ENCODE measurements around the gene SH3YL1. TPM values are rescaled to one million over a fixed set of nuclear protein-coding genes. Genes with fewer than 3 reads are reported as not detected.

SH3YL1 gene
- total and polyA plus RNA-seq, 2 of the 4 experiments (the other 2 are of a cell fraction) = 18.1 to 21.2 TPM

GRCh38 chr2:283996-284794, 20.4 kb upstream of the SH3YL1 start:
- no peak overlapping the region for H3K14ac ChIP-seq (replicated peaks; ENCODE audit: low read depth, low read length)
- intact Hi-C loops (cut with micrococcal nuclease) (loop anchor here (2.0 kb wide), 1 partner anchor 23 kb away; no protein-coding TSS in a partner anchor), in situ Hi-C loops (cut with MboI; ENCODE audit: low sequenced_read_pairs) (no loop called here), dilution Hi-C loops (cut with HindIII; ENCODE audit: low sequenced_read_pairs, unreplicated experiment) (no loop called here)
- no peak overlapping the region for H2BK20ac ChIP-seq (ENCODE audit: low read depth, low read length)
- no peaks in the 10 kb centered on the region for H3K9me3 ChIP-seq (ENCODE audit: control insufficient read depth, insufficient read depth, low read length)
- H2BK120ac ChIP-seq (ENCODE audit: low read depth, low read length) = no peak overlapping the region
- H3K56ac ChIP-seq (ENCODE audit: extremely low read depth, insufficient read depth, low read length) = no peak overlapping the region
- no peak overlapping the region for H3K9ac ChIP-seq (ENCODE audit: low read depth, low read length)
- H4K5ac ChIP-seq (ENCODE audit: low read depth, low read length) = no peak overlapping the region
- no TSS peak for BruUV-seq (replicated peaks)
- no CpG with 5 or more reads among the region's 4 CpGs for WGBS, 2 experiments (ENCODE audit: extremely low coverage in 2 of 2, insufficient read length in 1 of 2)
- H3K18ac ChIP-seq (ENCODE audit: low read depth, low read length) = no peak overlapping the region
- no peak overlapping the region for H3K27ac ChIP-seq (ENCODE audit: insufficient read depth, low read length)
- no peak overlapping the region for H3K4me2 ChIP-seq (ENCODE audit: low read depth, low read length)
- peaks cover 17% of the 10 kb centered on the region for H3K27me3 ChIP-seq (ENCODE audit: control insufficient read depth, insufficient read depth, low read length)
- H3K9me1 ChIP-seq (ENCODE audit: insufficient read depth, low read length) = peaks cover 9% of the 10 kb centered on the region; the same call in 1 of the 2 replicates
- H2AK5ac ChIP-seq (ENCODE audit: low read depth, low read length) = no peak overlapping the region
- H2BK5ac ChIP-seq (ENCODE audit: low read depth, low read length, poor library complexity, severe bottlenecking) = no peak overlapping the region
- H3K4ac ChIP-seq (ENCODE audit: low read depth, low read length) = no peak overlapping the region
- no peak overlapping the region for H2AK9ac ChIP-seq (replicated peaks; ENCODE audit: low read depth, low read length, poor library complexity)
- H4K91ac ChIP-seq (ENCODE audit: insufficient read depth, low read depth, low read length) = no peak overlapping the region
- CTCF ChIA-PET = no interaction called here
- H2AFZ ChIP-seq (replicated peaks; ENCODE audit: low read length, poor library complexity) = no peak overlapping the region
- POLR2A ChIA-PET (ENCODE audit: unreplicated experiment) = no interaction called here
- peaks cover 12% of the 10 kb centered on the region for H3K36me3 ChIP-seq (ENCODE audit: control insufficient read depth, insufficient read depth, low read length)
- no peak overlapping the region for H4K8ac ChIP-seq (ENCODE audit: low read depth in 2 of 2, low read length in 2 of 2)
- ATAC-seq (ENCODE audit: low read depth) = no peak
- no peak overlapping the region for H3K4me3 ChIP-seq (ENCODE audit: insufficient read depth, low read depth, low read length)
- TF ChIP-seq CTCF (conservative IDR thresholded peaks at IDR 0.05; ENCODE audit: low read depth, low read length) (no peak), RCOR1 (IDR thresholded peaks at IDR 0.05; ENCODE audit: insufficient replicate concordance, low read length) (no peak), MAZ (IDR thresholded peaks at IDR 0.05; ENCODE audit: borderline replicate concordance, low read depth, low read length) (no peak), ELK1 (IDR thresholded peaks at IDR 0.05; ENCODE audit: borderline replicate concordance, low read depth, low read length) (no peak), MAFK (IDR thresholded peaks at IDR 0.05; ENCODE audit: low read depth, low read length) (no peak), USF2 (IDR thresholded peaks at IDR 0.05; ENCODE audit: low read depth, low read length) (no peak), FOS (IDR thresholded peaks at IDR 0.05; ENCODE audit: low read depth, low read length) (no peak), SMC3 (IDR thresholded peaks at IDR 0.05; ENCODE audit: low read depth, low read length) (no peak), CEBPB (IDR thresholded peaks at IDR 0.05; ENCODE audit: low read depth, low read length) (no peak)
- peaks cover 9% of the 10 kb centered on the region for H3K4me1 ChIP-seq (ENCODE audit: control insufficient read depth, insufficient read depth, low read length)
- peak; percentile 52 for DNase-seq
- no peak overlapping the region for H2BK15ac ChIP-seq (ENCODE audit: low read depth, low read length)
- peaks cover 0 to 4% of the 10 kb centered on the region in 2 experiments; a peak in 1 of 4 replicates for H3K79me1 ChIP-seq (ENCODE audit: low read depth in 1 of 2, low read length in 2 of 2)
- H4K20me1 ChIP-seq (ENCODE audit: insufficient read depth, low read length) = no peaks in the 10 kb centered on the region
- H3K23ac ChIP-seq (ENCODE audit: low read depth, low read length) = no peak overlapping the region

Data from IMR-90 (cell line).